Measurements from ENCODE around the gene TRIM75. TPM values are rescaled to one million over a fixed set of nuclear protein-coding genes. Genes with fewer than 3 reads are reported as not detected.

The TRIM75 gene
- total RNA-seq, 6 experiments from 2014 or later: not detected

- 100% methylated on average over 2 of the region's 3 CpGs for WGBS (ENCODE audit: insufficient coverage, low coverage, low lambda C conversion rate, missing lambda C conversion rate)
- H3K9me3 ChIP-seq: no peaks in the 10 kb centered on the region
- no peak for TF ChIP-seq CTCF (IDR thresholded peaks at IDR 0.05)
- no peak for TF ChIP-seq POLR2A (IDR thresholded peaks at IDR 0.05)
- no peak overlapping the region for H3K4me3 ChIP-seq
- H3K27ac ChIP-seq: no peak overlapping the region
- H3K27me3 ChIP-seq: no peaks in the 10 kb centered on the region
- peaks cover 0 to 58% (median 5%) of the 10 kb centered on the region in 4 donors for H3K36me3 ChIP-seq
- H3K4me1 ChIP-seq: no peaks in the 10 kb centered on the region
- ATAC-seq (no peak), DNase-seq (no peak)
- intact Hi-C loops (cut with DNase I): loop anchor here in 1 of 2 donors (10.0 kb wide), 1 partner anchor 320 kb away; no protein-coding TSS in a partner anchor
Observed at GRCh38 chr4:165094873-165095272, 41.2 kb downstream of the TRIM75 start.

GRCh38 chr4:165095291-165095690 lies 41.6 kb downstream of the TRIM75 start:
- no peak for TF ChIP-seq CTCF (IDR thresholded peaks at IDR 0.05)
- no peak for TF ChIP-seq POLR2A (IDR thresholded peaks at IDR 0.05)
- Histone ChIP-seq H3K4me3 (no peak overlapping the region), H3K9me3 (no peaks in the 10 kb centered on the region), H3K27ac (no peak overlapping the region), H3K4me1 (no peaks in the 10 kb centered on the region), H3K27me3 (no peaks in the 10 kb centered on the region), H3K36me3 (peaks cover 0 to 61% (median 6%) of the 10 kb centered on the region in 4 donors)
- ATAC-seq: no peak
- no CpG with 5 or more reads among the region's 1 CpG for whole genome bisulfite sequencing (ENCODE audit: insufficient coverage, low coverage, low lambda C conversion rate, missing lambda C conversion rate)
- DNase-seq: no peak
- intact Hi-C loops (cut with DNase I): loop anchor here in 1 of 2 donors (10.0 kb wide), 1 partner anchor 320 kb away; no protein-coding TSS in a partner anchor

DNA sequence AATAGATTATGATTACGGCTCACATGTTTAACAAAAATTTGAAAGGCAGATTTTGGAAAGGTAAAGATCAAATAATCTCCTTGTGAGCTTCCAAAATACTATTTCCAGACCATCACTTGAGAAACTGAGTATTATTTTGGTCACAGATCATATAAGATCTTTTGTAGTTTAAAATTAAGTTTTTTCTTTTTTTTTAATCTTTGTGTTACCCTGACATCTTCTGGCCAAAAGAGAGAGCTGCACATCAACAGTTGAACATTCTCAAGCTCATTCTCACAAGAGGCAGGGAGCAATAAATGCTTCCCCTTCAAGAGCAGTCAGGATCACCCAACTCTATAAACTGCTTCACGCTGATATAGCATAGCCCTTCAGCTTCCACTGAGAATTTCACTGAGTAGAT lies 43.1 kb downstream of the TRIM75 start:
- TF ChIP-seq CTCF (IDR thresholded peaks at IDR 0.05) (peak; percentile 19 to 53 (median 48)), POLR2A (IDR thresholded peaks at IDR 0.05) (no peak)
- Histone ChIP-seq H3K36me3 (peaks cover 0 to 76% (median 8%) of the 10 kb centered on the region in 4 donors), H3K9me3 (no peaks in the 10 kb centered on the region), H3K4me1 (no peaks in the 10 kb centered on the region), H3K27ac (no peak overlapping the region), H3K27me3 (no peaks in the 10 kb centered on the region), H3K4me3 (no peak overlapping the region)
- 83% methylated on average over 2 of the region's 2 CpGs for WGBS (ENCODE audit: insufficient coverage, low coverage, low lambda C conversion rate, missing lambda C conversion rate)
- DNase-seq (no peak), ATAC-seq (peak in 3 of 4 donors; percentile 35 to 54 (median 42))
- intact Hi-C loops (cut with DNase I): loop anchor here in 1 of 2 donors (10.0 kb wide), 1 partner anchor 322 kb away; no protein-coding TSS in a partner anchor

- no peaks in the 10 kb centered on the region for H3K9me3 ChIP-seq
- ATAC-seq (no peak), DNase-seq (no peak)
- H3K27me3 ChIP-seq: no peaks in the 10 kb centered on the region
- H3K4me3 ChIP-seq: no peak overlapping the region
- 90% methylated on average over 3 of the region's 3 CpGs for WGBS (ENCODE audit: insufficient coverage, low coverage, low lambda C conversion rate, missing lambda C conversion rate)
- no peak overlapping the region for H3K27ac ChIP-seq
- peaks cover 0 to 53% (median 13%) of the 10 kb centered on the region in 4 donors for H3K36me3 ChIP-seq
- no peak for TF ChIP-seq POLR2A (IDR thresholded peaks at IDR 0.05)
- TF ChIP-seq CTCF (IDR thresholded peaks at IDR 0.05): no peak
- intact Hi-C loops (cut with DNase I): no loop called here
- H3K4me1 ChIP-seq: peaks cover 0 to 6% (median 0%) of the 10 kb centered on the region in 4 donors
Observed at GRCh38 chr4:165101641-165102040, 48.0 kb downstream of the TRIM75 start.
